ENCODE measurements around the gene ABCC1. TPM values are rescaled to one million over a fixed set of nuclear protein-coding genes. Genes with fewer than 3 reads are reported as not detected.
A peak's percentile ranks its signal among the peaks of the same experiment; 100 is the strongest.
"Not testable (repeated sequence)": the region's sequence is repeated elsewhere in the genome, so short reads cannot be mapped to it uniquely, and the experiment has no call there.

Gene ABCC1
- total and polyA plus RNA-seq, 3 experiments from 2014 or later, result 9.9 to 64.8 (median 64.6) TPM

DNA sequence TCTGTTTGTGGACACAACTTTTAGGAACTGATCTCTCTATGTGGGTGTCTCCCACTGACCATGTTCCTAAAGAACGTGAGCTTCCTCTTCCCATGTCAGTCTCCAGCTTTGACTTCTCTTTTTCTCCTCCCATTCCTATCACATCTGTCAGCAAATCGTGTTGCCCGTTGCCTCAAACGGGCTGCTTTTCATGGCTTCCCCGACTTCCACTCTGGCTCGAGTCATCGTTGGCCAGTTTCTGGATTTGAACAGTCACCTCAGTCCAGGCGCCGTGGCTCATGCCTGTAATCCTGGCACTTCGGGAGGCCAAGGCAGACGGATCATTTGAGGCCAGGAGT lies 5.4 kb downstream of the ABCC1 start:
- no peak for DNase-seq
- Mint-ChIP-seq H3K27ac (peak overlapping the region in 6 of 8 donors; percentile 63 to 94 (median 76)), H3K36me3 (peaks cover 0 to 20% (median 4%) of the 10 kb centered on the region in 3 donors), H3K9me3 (no peaks in the 10 kb centered on the region), H3K4me1 (peaks cover 48 to 90% (median 76%) of the 10 kb centered on the region in 3 donors), H3K27me3 (no peaks in the 10 kb centered on the region), H3K4me3 (peak overlapping the region in 1 of 7 donors; percentile 27)
- POLR2A ChIA-PET, result no interaction called here
- H3K4me3 ChIP-seq (ENCODE audit: low read length), result no peak overlapping the region
- no peaks in the 10 kb centered on the region for H3K9me3 ChIP-seq (ENCODE audit: low read length)
- no peaks in the 10 kb centered on the region for H3K36me3 ChIP-seq (ENCODE audit: insufficient read depth, low read length)
- H3K27me3 ChIP-seq (ENCODE audit: insufficient read depth, low read length, poor library complexity, severe bottlenecking), result no peaks in the 10 kb centered on the region
- CTCF ChIA-PET, result interaction anchor here (0.9 kb wide), 1 partner anchor 43 kb away, joined by 3 read pairs; no protein-coding TSS in a partner anchor
- peaks cover 55% of the 10 kb centered on the region for H3K4me1 ChIP-seq (ENCODE audit: insufficient read depth, low read length)
- H3K27ac ChIP-seq (ENCODE audit: low read depth, low read length), result no peak overlapping the region

DNA sequence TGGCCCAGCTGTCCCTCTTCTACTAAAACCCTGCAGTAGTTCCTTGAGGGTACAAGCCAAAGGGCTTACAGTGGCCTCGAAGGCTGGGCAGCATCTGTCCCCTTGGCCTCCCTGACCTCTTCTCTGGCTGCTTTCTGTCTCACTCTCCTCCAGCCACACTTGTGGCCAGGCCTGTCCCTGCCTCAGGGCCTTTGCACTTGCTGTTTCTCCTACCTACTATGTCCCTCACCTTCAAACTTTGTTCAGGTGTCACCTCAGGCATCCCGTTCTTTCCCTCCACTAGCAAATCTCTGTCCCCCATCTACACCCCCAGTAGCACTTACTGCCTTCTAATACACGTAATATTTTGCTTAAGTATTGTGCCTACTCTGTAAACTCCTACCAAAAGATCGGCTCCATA lies 6.0 kb downstream of the ABCC1 start:
- Histone ChIP-seq H3K27me3 (ENCODE audit: insufficient read depth, low read length, poor library complexity, severe bottlenecking) (no peaks in the 10 kb centered on the region), H3K4me3 (ENCODE audit: low read length) (no peak overlapping the region), H3K36me3 (ENCODE audit: insufficient read depth, low read length) (no peaks in the 10 kb centered on the region), H3K9me3 (ENCODE audit: low read length) (no peaks in the 10 kb centered on the region), H3K4me1 (ENCODE audit: insufficient read depth, low read length) (peaks cover 60% of the 10 kb centered on the region), H3K27ac (ENCODE audit: low read depth, low read length) (no peak overlapping the region)
- Mint-ChIP-seq H3K4me1 (peaks cover 50 to 92% (median 77%) of the 10 kb centered on the region in 3 donors), H3K9me3 (no peaks in the 10 kb centered on the region), H3K4me3 (peak overlapping the region in 4 of 7 donors; percentile 7 to 89 (median 44)), H3K27ac (peak overlapping the region; percentile 57 to 94 (median 80)), H3K27me3 (no peaks in the 10 kb centered on the region), H3K36me3 (peaks cover 0 to 14% (median 4%) of the 10 kb centered on the region in 3 donors)
- DNase-seq, result no peak
- CTCF ChIA-PET, result no interaction called here
- POLR2A ChIA-PET, result no interaction called here

DNA sequence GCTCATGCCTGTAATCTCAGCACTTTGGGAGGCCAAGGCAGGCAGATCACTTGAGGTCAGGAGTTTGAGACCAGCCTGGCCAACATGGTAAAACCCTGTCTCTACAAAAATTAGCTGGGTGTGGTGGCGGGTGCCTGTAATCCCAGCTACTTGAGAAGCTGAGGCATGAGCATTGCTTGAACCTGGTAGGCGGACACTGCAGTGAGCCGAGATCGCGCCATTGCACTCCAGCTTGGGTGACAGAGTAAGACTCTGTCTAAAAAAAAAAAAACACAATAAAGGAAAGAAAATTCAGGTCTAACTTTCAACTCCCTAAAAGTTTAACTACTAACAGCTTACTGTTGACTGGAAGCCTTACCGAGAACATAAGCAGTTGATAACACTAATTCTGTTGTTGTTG lies 6.7 kb downstream of the ABCC1 start:
- H3K27me3 Mint-ChIP-seq; H3K27ac ChIP-seq (ENCODE audit: low read depth, low read length); H3K9me3 ChIP-seq (ENCODE audit: low read length); H3K4me3 ChIP-seq (ENCODE audit: low read length); POLR2A ChIA-PET; H3K36me3 ChIP-seq (ENCODE audit: insufficient read depth, low read length); H3K9me3 Mint-ChIP-seq; H3K36me3 Mint-ChIP-seq; H3K27me3 ChIP-seq (ENCODE audit: insufficient read depth, low read length, poor library complexity, severe bottlenecking): not testable (repeated sequence)
- CTCF ChIA-PET, result interaction anchor here (1.4 kb wide), 2 partner anchors 68 to 77 kb away, joined by 3 to 4 read pairs; partner anchors contain the start of gene CEP20
- peak overlapping the region in 4 of 7 donors; percentile 30 to 89 (median 52) for H3K4me3 Mint-ChIP-seq
- DNase-seq, result peak in 2 of 5 donors; percentile 22 to 57
- peak overlapping the region; percentile 57 to 94 (median 80) for H3K27ac Mint-ChIP-seq
- H3K4me1 ChIP-seq (ENCODE audit: insufficient read depth, low read length), result peaks cover 58% of the 10 kb centered on the region
- H3K4me1 Mint-ChIP-seq, result peaks cover 51 to 92% (median 77%) of the 10 kb centered on the region in 3 donors

DNA sequence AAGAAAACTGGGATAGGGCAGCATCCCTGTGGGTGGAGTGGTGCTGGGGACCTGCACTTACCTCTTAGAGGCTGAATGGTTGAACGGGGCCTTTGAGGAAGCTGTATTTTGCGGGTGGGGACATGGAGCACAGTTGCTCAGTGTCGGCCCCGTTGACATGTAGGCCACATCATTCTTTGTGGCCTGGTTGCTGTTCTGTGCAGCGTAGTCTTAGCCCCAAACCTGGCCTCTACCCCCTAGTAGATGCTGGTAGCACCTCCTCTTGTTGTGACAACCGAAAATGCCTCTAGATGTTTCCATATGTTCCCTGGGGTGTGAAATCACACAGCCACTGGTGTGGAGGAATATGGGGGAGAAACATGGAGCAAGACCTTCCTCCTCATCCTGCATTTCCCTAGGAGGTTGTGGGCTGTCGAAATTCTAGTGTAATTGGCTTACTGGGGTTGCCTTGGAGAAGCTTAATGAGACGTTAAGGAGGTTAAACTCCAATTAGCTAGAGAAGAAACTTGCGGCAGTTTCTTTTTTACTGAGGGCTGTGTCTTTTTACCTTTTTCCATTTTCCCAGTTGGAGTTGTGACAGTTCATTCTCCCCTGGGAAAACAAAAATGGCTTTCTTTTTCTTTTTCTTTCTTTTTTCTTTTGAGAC lies 9.4 kb downstream of the ABCC1 start:
- H3K4me3 Mint-ChIP-seq, result peak overlapping the region in 6 of 7 donors; percentile 10 to 67 (median 30)
- POLR2A ChIA-PET, result interaction anchor here (2.7 kb wide), 1 partner anchor 8 kb away, joined by 17 read pairs; no protein-coding TSS in a partner anchor
- no peaks in the 10 kb centered on the region for H3K9me3 Mint-ChIP-seq
- H3K27me3 Mint-ChIP-seq, result no peaks in the 10 kb centered on the region
- no peaks in the 10 kb centered on the region for H3K9me3 ChIP-seq (ENCODE audit: low read length)
- peaks cover 0 to 16% (median 2%) of the 10 kb centered on the region in 3 donors for H3K36me3 Mint-ChIP-seq
- H3K4me1 Mint-ChIP-seq, result peaks cover 57 to 92% (median 77%) of the 10 kb centered on the region in 3 donors
- H3K27ac Mint-ChIP-seq, result peak overlapping the region; percentile 94 to 100 (median 98)
- H3K36me3 ChIP-seq (ENCODE audit: insufficient read depth, low read length), result no peaks in the 10 kb centered on the region
- H3K27me3 ChIP-seq (ENCODE audit: insufficient read depth, low read length, poor library complexity, severe bottlenecking), result no peaks in the 10 kb centered on the region
- no peak overlapping the region for H3K4me3 ChIP-seq (ENCODE audit: low read length)
- CTCF ChIA-PET, result interaction anchor here (1.4 to 1.6 kb wide), 2 partner anchors 14 to 71 kb away, joined by 3 read pairs; partner anchors contain the start of gene CEP20
- H3K4me1 ChIP-seq (ENCODE audit: insufficient read depth, low read length), result peaks cover 67% of the 10 kb centered on the region
- no peak overlapping the region for H3K27ac ChIP-seq (ENCODE audit: low read depth, low read length)
- peak in 1 of 5 donors; percentile 65 for DNase-seq

DNA sequence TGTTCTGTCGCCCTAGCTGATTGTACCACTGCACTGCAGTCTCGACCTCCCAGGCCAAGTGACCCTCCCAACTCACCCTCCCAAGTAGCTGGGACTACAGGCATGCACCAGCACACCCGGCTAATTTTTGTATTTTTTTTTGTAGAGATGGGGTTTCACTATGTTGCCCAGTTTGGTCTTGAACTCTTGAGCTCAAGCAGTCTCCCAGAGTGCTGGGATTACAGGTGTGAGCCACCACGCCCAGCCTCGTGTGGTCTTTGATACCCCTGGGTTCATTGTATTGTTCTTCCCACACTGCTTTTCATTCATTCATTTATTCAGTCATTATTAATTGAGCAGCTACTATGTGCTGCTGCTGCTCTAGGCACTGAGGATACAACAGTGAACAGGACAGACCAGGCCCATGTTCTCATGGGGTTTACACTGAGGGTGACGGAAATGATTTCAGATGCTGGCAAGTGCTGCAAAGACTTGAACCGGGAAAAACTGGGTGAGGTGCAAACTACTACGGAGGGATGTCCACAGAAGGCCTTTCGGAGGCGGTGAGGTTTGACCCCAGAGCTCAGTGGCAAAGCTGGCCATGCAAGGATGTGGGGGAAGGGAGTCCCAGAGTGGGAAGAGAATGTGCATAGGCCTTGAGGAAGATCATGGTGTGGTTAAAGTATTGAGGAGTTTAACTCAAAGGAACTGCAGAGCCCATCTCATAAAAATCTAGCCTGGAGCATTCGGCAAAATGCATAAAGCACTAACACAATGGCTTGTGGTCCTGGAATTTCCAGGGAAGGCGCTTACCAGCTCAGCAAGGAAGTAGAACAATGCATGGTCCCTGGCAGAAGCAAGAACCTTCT lies 10.9 kb downstream of the ABCC1 start:
- H3K4me3 ChIP-seq (ENCODE audit: low read length), result peak overlapping the region; percentile 16
- peaks cover 77% of the 10 kb centered on the region for H3K4me1 ChIP-seq (ENCODE audit: insufficient read depth, low read length)
- ChIA-PET POLR2A (interaction anchor here (1.5 to 2.7 kb wide), 2 partner anchors 10 to 12 kb away, joined by 3 to 17 read pairs; no protein-coding TSS in a partner anchor), CTCF (interaction anchor here (1.3 kb wide), 1 partner anchor 10 kb away, joined by 5 read pairs; no protein-coding TSS in a partner anchor)
- H3K9me3 ChIP-seq (ENCODE audit: low read length), result no peaks in the 10 kb centered on the region
- Mint-ChIP-seq H3K4me3 (peak overlapping the region; percentile 78 to 92 (median 88)), H3K9me3 (no peaks in the 10 kb centered on the region), H3K4me1 (peaks cover 61 to 92% (median 81%) of the 10 kb centered on the region in 3 donors), H3K36me3 (peaks cover 0 to 16% (median 0%) of the 10 kb centered on the region in 3 donors), H3K27ac (peak overlapping the region; percentile 94 to 100 (median 98)), H3K27me3 (no peaks in the 10 kb centered on the region)
- no peaks in the 10 kb centered on the region for H3K27me3 ChIP-seq (ENCODE audit: insufficient read depth, low read length, poor library complexity, severe bottlenecking)
- H3K27ac ChIP-seq (ENCODE audit: low read depth, low read length), result peak overlapping the region; percentile 71
- DNase-seq, result no peak
- no peaks in the 10 kb centered on the region for H3K36me3 ChIP-seq (ENCODE audit: insufficient read depth, low read length)

DNA sequence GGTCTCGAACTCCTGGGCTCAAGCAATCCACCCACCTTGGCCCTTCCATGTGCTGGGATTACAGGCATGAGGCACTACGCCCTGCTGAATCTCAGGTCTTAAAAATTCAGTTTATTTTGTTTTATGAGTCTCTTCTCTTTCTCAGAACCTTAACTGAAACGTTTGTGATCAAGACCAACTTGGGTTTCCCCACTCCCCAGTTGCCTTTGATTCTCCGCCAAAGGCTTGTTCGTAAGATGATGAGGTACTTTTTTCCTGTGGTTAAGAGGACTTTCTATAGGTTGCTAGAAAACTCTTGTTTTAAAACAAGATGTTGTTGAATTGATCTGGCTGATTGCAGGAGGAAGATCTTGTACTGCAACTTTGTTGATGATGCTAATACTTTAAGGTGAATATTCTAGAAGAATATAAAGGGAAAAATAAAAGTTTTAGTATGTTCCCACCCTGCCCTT lies 11.7 kb downstream of the ABCC1 start:
- H3K4me3 Mint-ChIP-seq, result peak overlapping the region; percentile 78 to 92 (median 88)
- peak overlapping the region; percentile 94 to 100 (median 98) for H3K27ac Mint-ChIP-seq
- H3K9me3 Mint-ChIP-seq, result no peaks in the 10 kb centered on the region
- H3K27me3 Mint-ChIP-seq, result no peaks in the 10 kb centered on the region
- Histone ChIP-seq H3K4me3 (ENCODE audit: low read length) (peak overlapping the region; percentile 38), H3K27ac (ENCODE audit: low read depth, low read length) (peak overlapping the region; percentile 71), H3K36me3 (ENCODE audit: insufficient read depth, low read length) (no peaks in the 10 kb centered on the region), H3K27me3 (ENCODE audit: insufficient read depth, low read length, poor library complexity, severe bottlenecking) (no peaks in the 10 kb centered on the region), H3K4me1 (ENCODE audit: insufficient read depth, low read length) (peaks cover 71% of the 10 kb centered on the region), H3K9me3 (ENCODE audit: low read length) (no peaks in the 10 kb centered on the region)
- ChIA-PET CTCF (interaction anchor here (1.3 kb wide), 1 partner anchor 10 kb away, joined by 5 read pairs; no protein-coding TSS in a partner anchor), POLR2A (interaction anchor here (1.5 kb wide), 1 partner anchor 13 kb away, joined by 3 read pairs; no protein-coding TSS in a partner anchor)
- H3K4me1 Mint-ChIP-seq, result peaks cover 60 to 92% (median 79%) of the 10 kb centered on the region in 3 donors
- peaks cover 0 to 13% (median 0%) of the 10 kb centered on the region in 3 donors for H3K36me3 Mint-ChIP-seq
- DNase-seq, result peak; percentile 32 to 90 (median 83)

DNA sequence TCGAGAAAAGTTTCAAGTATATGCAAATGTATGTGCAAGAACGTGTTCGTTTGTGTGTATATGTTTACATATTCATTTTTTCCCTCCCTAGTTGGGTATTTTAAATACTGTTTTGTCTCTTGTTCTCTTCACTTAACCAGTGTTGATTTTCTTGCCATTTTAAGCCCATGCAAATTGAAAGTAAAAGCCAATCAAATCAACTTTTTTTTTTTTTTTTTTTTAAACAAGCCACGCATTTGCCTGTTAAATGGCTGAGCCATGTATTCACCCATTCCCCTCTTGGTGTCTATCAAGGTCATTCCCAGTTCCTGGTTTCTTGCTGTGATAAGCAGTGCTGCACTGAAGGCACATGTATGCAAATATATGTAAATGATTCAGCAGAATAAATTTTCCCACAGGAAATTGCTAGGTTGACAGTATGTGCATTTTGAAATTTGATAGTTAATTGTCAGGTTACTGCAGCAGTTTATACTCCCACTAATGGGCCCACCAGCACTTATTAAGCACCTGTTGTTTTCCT lies 12.2 kb downstream of the ABCC1 start:
- H3K4me1 Mint-ChIP-seq, result peaks cover 60 to 90% (median 76%) of the 10 kb centered on the region in 3 donors
- peaks cover 0 to 13% (median 0%) of the 10 kb centered on the region in 3 donors for H3K36me3 Mint-ChIP-seq
- ChIA-PET CTCF (no interaction called here), POLR2A (interaction anchor here (0.6 kb wide), 1 partner anchor 84 kb away, joined by 3 read pairs; no protein-coding TSS in a partner anchor)
- Histone ChIP-seq H3K4me3 (ENCODE audit: low read length) (peak overlapping the region; percentile 38), H3K9me3 (ENCODE audit: low read length) (no peaks in the 10 kb centered on the region), H3K36me3 (ENCODE audit: insufficient read depth, low read length) (no peaks in the 10 kb centered on the region), H3K27ac (ENCODE audit: low read depth, low read length) (peak overlapping the region; percentile 71), H3K4me1 (ENCODE audit: insufficient read depth, low read length) (peaks cover 66% of the 10 kb centered on the region), H3K27me3 (ENCODE audit: insufficient read depth, low read length, poor library complexity, severe bottlenecking) (no peaks in the 10 kb centered on the region)
- no peaks in the 10 kb centered on the region for H3K9me3 Mint-ChIP-seq
- no peaks in the 10 kb centered on the region for H3K27me3 Mint-ChIP-seq
- peak in 1 of 5 donors; percentile 48 for DNase-seq
- H3K4me3 Mint-ChIP-seq, result peak overlapping the region; percentile 78 to 92 (median 88)
- H3K27ac Mint-ChIP-seq, result peak overlapping the region; percentile 94 to 100 (median 98)

Data from CD8-positive, alpha-beta memory T cell (primary cell).